Spleen (tissue), 7 donors: ENCODE results near the gene ZNF518B.

Source experiments
- POLR2AphosphoS5 ChIP-seq, 3 donors: sonication (generic); formaldehyde crosslinking; IDR thresholded peaks; one replicate each; pipeline ENCODE4 v1.5.1; 2017; ENCODE audit warnings: antibody characterized with exemption in 3 of 3
- TF ChIP-seq, protein P1 (sequence below), 11 experiments: fragments of 200-600 bp in 7 of 11; fragments of 450-650 bp in 4 of 11; sonication (generic) in 4 of 11; IDR thresholded peaks in 8 of 11; conservative IDR thresholded peaks in 3 of 11; 1 replicate in 7 of 11; 2 replicates in 4 of 11; pipeline versions ENCODE4 v1.4.0 to v1.8.0; 2016 to 2021; ENCODE audit warnings: antibody characterized with exemption in 11 of 11, inconsistent platforms in 4 of 11, mild to moderate bottlenecking in 1 of 11
- donor health status: DM: no; HTN: no; CAD: no; lungs with moderate emphysema.
- donor health status: DM: no; HTN: no; CAD: no.
- donor health status: DM: no; HTN: no; CAD: no.

DNA sequence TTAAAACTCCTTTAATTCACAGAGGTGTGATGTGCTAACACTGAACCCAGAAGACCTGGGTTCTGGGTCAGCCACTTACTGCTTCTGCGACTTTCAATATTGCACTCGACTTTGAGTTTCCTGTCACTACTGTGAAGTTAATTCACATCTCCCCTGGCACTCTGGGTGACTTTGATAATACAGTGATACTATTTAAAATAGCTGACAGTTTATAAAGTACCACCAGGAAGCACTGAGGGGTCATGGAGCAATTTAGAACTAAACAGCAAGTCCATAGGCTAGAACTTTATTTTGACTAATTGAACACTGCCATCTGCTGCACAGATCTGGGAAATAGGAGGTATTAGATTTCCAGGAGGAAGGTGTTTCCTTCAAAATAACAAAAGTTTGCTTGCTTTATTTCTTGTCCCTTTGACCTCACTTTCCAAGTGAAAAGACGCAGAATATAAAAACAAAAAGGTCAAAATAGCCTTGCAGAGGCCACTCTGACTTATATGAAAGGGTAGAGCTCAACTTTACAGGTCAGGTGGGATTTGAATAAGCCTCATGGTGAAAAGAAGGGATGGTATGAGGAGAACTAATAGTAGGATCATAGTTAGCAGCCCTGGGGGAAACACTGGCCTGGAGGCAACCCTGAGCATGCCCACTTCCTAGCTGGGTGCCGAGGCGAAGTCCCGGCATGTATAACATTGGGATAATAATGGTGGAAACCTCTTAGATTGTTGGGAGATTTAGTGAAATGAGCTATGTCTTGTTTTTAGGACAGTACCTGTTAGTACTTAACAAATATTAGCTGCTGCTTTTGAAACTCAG, 53.4 kb downstream of the ZNF518B start:
- no peak for TF ChIP-seq POLR2AphosphoS5 (IDR thresholded peaks at IDR 0.05)
- TF ChIP-seq, protein P1, sequence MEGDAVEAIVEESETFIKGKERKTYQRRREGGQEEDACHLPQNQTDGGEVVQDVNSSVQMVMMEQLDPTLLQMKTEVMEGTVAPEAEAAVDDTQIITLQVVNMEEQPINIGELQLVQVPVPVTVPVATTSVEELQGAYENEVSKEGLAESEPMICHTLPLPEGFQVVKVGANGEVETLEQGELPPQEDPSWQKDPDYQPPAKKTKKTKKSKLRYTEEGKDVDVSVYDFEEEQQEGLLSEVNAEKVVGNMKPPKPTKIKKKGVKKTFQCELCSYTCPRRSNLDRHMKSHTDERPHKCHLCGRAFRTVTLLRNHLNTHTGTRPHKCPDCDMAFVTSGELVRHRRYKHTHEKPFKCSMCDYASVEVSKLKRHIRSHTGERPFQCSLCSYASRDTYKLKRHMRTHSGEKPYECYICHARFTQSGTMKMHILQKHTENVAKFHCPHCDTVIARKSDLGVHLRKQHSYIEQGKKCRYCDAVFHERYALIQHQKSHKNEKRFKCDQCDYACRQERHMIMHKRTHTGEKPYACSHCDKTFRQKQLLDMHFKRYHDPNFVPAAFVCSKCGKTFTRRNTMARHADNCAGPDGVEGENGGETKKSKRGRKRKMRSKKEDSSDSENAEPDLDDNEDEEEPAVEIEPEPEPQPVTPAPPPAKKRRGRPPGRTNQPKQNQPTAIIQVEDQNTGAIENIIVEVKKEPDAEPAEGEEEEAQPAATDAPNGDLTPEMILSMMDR (IDR thresholded peaks at IDR 0.05 in 8 of 11, conservative IDR thresholded peaks at IDR 0.05 in 3 of 11): peak in 5 of 11 experiments; percentile 17 to 50 (median 40)
